Fibroblast of skin of right quadriceps (primary cell): ENCODE results near the gene CASTOR1.

ENCODE experiments used
- DNase-seq: peaks from one replicate; pipeline ENCODE4 v3.0.0-alpha.2; 2013

Gene CASTOR1

DNA sequence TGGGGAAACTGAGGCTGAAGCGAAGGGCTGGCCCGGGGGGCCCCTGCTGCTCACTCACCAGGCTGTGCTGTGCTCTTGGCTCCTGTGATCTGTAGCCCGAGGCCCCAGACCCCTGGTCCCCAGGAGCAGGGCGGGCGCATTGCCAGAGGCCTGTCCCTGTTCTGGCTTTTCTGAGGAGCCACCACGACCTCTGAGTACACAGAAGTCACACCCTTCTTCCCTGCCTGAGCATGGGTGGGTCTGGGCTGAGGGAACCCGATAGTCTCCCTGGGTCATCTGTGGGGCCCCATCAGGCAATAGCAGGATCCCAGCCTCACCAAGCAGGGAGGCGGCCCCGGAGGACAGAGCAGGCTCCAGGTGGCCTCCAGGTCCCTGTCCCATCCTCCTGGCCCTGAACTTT, 5.1 kb downstream of the CASTOR1 start:
- no peak for DNase-seq

DNA sequence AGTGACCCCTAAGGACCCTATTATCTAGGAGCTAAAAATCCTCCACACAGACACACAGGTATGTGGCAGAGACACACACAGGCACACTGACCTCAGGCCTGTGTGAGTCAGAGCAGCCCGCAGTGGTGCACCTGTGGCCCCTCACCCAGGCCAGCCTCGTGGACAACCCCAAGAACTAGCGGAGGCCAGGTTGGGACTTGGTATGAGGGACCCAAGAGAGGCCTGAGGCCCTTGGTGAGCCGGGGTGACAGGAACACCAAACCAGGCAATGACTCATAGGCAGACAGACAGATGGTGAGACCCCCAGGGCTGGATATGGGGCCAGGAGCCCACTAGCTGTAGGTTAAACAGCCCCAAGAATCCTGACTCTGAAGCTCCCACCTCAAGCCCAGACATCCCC, 6.0 kb downstream of the CASTOR1 start:
- DNase-seq: no peak

DNA sequence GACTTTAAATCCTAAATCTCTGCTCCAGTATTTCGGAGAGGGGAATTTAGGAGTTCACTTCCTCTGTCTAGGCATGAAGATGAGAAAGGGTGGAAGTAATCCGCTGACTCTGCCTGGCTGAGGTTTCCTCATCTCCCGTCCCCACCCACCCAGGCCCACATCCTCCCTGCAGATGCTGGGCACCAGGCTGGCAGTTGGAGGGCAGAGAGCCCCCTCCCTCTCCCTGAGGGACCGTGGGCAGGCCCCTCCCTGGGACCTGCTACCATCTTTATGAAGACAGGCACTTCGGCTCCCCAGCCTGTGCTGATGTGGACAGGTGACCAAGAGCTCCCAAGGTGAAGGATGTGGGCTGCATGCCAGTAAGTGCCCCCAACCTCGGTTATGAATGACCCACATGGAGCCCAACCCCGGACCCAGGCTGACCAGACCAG, 6.7 kb downstream of the CASTOR1 start:
- no peak for DNase-seq

- no peak for DNase-seq
Observed at GRCh38 chr22:30280505-30280904, 8.8 kb downstream of the CASTOR1 start.

- DNase-seq: no peak
Observed at GRCh38 chr22:30279932-30280331, 9.4 kb downstream of the CASTOR1 start.

DNA sequence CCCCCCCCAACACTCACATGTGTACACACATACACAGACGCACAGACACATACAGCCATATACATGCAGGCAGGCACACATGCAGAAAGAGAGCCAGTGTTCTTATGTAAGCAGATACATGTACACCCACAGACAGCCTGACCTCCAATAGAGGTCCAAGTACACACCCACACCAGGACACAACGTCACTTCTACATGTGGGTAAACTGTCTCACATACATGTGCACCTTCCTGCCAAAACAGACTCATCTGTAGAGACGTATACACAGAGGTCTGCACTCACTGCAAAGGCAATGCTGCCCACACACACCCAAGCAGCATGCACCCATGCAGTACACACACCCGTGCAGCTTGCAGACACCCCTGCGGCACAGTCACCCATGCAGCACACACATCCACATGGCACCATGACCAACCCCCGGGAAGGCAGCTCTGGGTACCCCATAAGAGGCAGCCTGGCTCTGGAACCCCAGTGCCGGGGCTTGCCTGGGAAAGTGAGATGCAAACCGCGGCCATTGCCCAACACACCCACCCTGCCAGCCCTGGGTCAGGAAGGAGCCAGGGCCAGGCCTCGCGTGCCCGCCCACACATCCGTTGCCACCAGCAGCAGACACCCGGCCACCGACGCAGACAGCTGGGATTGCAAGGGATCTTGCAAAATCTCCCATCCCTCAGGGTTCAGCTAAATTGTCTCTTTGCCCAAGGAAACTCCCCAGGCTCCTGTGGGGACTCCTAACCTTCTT, 10.1 kb downstream of the CASTOR1 start:
- no peak for DNase-seq

DNA sequence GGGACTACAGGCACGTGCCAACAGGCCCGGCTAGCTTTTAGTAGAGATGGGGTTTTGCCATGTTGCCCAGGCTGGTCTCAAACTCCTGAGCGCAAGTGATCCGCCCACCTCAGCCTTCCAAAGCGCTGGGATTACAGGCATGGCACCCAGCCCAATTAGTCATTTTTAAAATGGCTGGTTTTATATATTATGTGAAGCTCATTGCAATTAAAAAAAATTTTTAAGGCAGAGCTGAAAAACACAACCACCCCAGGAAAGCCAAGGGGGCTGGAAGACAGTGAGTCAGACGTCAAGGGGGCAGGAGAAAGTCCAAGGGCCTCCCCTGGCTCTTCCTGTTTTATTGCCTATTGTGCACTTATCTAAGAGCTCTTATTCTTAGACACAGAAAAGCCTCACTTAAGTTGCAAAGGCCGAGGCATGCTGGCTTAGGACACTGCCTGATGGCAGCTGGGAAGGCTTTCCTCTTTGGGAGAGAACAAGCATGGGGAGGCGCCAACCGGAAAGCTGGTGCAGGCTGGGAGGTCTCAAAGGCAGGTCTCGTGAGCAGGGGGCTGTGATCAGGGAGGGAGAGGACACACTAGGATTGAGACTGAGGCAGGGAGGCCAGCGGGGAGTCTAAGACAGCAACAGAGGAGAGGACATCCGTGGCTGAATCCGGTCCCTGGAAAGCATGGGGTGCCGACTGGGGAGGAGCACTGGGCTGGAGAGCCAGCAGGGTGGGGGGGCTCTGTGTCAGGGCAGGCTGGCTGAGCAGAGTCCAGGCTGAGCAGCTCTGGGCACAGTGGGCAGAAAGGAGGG, 11.6 kb downstream of the CASTOR1 start:
- DNase-seq: peak; percentile 77

DNA sequence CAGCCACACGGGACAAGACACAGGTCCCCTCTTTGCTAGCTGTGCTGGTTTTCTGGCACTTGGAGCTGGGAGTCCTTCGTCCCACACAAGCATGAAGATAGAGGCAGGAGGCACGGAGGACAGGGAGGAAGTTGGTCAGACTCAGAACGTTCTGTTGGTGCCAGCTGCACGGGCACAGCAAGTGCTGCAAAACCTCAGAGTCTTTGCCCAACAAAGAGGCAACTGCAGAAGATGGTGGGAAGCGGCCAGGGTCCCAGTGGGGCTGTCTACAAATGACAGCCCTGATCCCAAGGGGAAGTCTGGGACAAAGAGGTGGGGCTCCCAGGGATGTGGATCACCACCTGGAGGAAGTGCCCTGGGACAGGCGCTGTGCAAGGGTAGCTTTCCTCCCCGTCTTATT, 13.3 kb downstream of the CASTOR1 start:
- DNase-seq: no peak

DNA sequence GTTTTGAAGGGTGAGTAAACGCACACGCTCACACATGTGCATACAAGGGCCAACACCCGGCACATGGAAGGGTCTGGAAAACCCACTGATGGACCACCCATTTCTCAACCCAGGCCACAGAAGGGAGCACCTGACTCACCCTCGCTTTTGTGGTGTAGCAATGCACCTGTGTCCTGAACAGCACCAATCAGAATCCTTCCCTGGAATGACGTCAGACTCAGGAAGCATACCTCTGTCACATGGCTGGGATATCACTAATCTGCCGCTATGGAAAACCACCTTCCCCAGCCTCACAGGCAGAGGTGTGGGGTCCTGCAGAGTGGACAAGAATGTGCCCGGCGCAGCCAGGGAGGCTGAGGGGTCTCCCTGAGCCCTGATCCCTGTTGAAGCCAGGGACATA, 13.7 kb downstream of the CASTOR1 start:
- DNase-seq: no peak

- DNase-seq: no peak
Observed at GRCh38 chr22:30274437-30274812, 14.9 kb downstream of the CASTOR1 start.

DNA sequence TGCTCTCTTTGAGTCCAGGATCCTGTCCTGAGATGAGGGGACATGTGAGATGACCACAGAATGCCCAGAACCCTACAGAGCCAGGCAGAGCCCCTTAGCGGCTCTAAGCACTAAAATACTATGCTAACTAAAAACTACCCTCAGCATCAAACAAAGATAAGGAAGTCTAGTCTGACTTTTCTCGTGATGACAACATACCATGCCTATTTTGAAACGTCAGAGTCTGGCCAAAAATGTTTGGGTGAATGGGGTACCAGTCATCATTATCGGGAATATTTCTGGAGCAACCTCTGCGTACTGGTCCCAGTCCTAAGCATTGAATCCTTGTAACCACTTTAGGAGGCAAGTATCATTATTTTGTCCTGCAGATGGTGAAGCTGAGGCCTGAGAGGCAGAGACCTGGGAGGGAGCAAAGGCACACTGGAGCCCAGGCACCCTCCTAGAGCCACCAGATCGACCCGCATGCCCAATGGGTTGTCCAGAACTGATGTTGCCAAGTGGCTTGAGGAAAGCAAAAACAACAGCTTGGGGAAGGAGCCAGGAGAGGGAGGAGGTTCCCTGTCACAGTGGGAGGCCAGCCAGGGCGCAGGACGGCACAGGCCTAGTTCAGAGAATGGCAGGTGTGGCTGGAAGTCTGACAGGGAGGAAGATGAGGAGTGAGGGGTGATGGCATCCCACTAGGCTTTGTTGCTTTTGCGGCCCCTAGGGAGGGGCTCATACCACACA, 15.4 kb downstream of the CASTOR1 start:
- no peak for DNase-seq

- DNase-seq: no peak
Observed at GRCh38 chr22:30272781-30273601, 16.3 kb downstream of the CASTOR1 start.

- DNase-seq: no peak
Observed at GRCh38 chr22:30270832-30271231, 18.5 kb downstream of the CASTOR1 start.

DNA sequence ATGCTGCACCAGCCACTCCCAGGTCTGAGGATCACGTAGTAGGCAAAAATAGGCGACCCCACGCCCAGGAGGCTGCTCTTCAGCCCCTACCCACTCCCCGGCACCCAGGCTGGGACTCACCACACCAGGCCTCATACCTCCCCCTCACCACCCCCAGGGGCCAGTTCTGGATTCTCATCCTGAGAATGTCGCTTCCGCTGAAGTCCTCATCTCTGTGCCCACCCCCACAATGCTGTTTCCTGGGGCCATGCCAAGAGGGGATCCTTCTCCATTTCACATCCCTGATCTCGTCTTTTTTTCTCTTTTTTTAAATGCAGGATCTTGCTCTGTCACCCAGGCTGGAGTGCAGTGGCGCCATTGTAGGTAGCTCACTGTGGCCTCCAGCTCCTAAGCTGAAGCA, 21.0 kb downstream of the CASTOR1 start:
- DNase-seq: no peak

DNA sequence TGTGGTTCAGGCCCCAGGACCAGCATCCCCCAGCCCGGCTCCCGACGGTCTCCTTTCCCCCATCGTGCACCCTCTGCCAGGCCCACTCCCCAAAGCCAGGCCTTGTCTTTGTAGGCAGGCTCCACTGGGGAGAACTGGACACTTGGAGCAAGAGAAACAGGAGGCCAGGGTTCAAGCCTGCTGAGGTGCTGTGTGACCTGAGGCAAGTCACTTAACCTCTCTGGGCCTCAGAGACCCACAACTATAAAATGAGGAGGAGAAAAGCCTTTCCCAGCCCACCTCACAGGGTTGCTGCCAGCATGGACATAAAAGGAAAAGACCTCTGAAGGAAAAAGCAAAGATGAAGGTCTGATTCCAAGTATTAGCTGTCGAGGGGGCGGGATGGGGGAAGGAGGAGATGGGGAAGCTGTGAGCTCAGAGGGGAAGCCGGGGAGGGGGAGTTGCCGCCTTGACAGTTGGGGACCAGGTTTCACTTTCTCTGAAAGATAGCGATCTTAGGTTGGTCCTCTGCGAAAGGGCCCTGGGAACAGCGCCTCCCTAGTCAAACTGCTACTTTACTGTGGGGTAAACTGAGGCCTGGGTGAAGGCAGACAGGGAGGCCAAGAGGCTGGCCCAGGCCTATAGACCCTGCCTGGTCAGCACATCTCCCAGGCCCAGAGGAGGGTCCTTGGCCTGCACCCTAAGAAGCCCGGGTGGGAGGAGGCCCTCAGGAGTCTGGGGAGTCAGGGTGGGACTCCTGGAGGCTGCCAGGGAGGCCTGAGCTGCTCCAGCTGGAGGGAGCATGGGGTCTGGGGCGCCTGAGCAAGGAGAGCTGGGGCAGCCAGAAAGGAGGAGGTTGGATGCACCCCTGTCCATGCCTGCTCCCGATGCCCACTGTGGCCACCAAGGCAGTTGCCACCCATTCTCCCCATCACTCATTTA, 21.7 kb downstream of the CASTOR1 start:
- no peak for DNase-seq

- no peak for DNase-seq
Observed at GRCh38 chr22:30266445-30267381, 22.6 kb downstream of the CASTOR1 start, which contains the start of gene OSM. Gene OSM (minus strand): TSS chr22:30266851. CDS start chr22:30266799, 52 bp downstream.

DNA sequence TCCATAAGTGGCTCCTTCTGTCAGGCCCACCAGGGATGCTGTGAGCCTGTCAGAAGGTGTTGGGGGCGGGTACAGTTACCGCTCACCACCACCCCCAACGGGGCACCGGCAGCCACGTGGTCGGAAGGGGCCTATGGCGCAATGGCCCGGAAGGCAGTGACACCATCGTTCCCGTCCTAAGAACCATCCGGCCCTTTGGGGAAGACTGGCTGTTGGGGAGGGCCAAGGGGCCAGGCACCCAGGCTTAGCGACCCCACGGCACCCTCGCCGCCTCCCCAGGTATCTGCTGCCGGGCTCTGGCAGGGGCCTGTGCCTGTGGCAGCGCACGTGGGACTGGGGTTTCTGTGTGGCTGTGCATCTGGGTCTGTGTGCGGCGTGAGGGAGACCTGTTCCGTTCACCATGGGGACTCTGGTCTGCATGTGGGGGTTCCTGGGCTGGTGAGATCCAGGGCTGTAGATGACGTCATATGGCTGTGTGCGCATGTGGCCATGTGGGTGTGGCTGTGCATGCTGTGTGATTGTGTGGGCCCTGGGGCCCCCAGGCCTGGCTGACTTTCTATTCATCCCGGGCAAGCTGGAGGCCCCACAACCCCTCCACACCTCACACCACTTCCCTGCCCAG, 23.4 kb downstream of the CASTOR1 start:
- no peak for DNase-seq

DNA sequence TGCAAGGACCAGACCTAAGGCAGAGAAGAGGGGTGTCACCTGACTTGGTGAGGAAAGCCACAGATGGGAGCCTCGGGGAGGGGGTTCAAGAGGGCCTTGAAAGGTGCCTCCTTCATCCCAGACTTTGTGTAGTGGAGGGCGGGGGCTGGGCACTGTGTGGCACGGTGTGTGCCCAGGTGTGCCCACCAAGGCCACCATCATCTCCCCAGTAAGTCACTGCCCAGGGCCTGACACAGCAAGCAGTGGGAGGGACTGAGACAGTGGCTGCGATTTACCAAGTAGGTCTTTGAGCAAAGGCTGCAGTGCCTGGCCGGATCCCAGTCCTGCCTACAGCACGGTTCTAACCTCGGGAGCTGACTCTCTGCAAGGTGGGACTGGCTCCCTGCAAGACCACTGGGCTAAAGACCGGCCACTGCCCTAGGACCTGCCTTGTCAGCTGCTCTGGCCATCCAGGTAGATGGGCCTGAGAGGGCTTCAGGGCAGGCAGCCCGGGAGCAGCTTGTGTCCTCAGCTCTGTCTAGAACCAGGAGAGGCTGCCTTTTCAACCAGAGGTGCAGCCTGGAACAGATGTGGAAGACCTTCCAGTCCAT, 24.1 kb downstream of the CASTOR1 start:
- no peak for DNase-seq

GRCh38 chr22:30263883-30264282, 25.4 kb downstream of the CASTOR1 start:
- DNase-seq: no peak
